Chondrocyte (in vitro differentiated cells): ENCODE measurements around the gene ALDH16A1. TPM values are rescaled to one million over a fixed set of nuclear protein-coding genes. Genes with fewer than 3 reads are reported as not detected.
A peak's percentile ranks its signal among the peaks of the same experiment; 100 is the strongest.

Experiments
- DNase-seq: peaks from one replicate; pipeline ENCODE4 v3.0.0; 2021; ENCODE audit warnings: mixed read lengths, low spot score
- H3K27ac Mint-ChIP-seq: one replicate; pipeline ENCODE4 v1.8.0; 2021; ENCODE audit warnings: mild to moderate bottlenecking, moderate library complexity, mixed read lengths; ENCODE audit not compliant: unreplicated experiment
- H3K27me3 Mint-ChIP-seq: 2 replicates; pipeline ENCODE4 v1.8.0; 2021; ENCODE audit warnings: low read depth, mixed read lengths
- H3K36me3 Mint-ChIP-seq: 2 replicates; pipeline ENCODE4 v1.8.0; 2021; ENCODE audit warnings: low read depth, mixed read lengths
- H3K4me1 Mint-ChIP-seq: 2 replicates; pipeline ENCODE4 v1.8.0; 2021; ENCODE audit warnings: low read depth, mild to moderate bottlenecking, mixed read lengths
- H3K4me3 Mint-ChIP-seq: one replicate; pipeline ENCODE4 v1.8.0; 2021; ENCODE audit warnings: mild to moderate bottlenecking, moderate library complexity, mixed read lengths; ENCODE audit not compliant: unreplicated experiment
- H3K9me3 Mint-ChIP-seq: 2 replicates; pipeline ENCODE4 v1.8.0; 2021; ENCODE audit warnings: low read depth, mixed read lengths
- CTCF ChIP-seq: fragments of 200-600 bp; sonication (generic); IDR thresholded peaks from 2 replicates; pipeline ENCODE4 v1.5.0; 2021; ENCODE audit warnings: antibody characterized with exemption, mild to moderate bottlenecking, moderate library complexity
- long read RNA-seq: library from polyadenylated mRNA; stranded (forward); transcript quantifications from one replicate; pipeline ENCODE4 v2.0.0, GENCODE V29; 2021
- total RNA-seq: library from RNA; stranded (reverse); gene quantifications from 3 replicates; pipeline ENCODE4 v1.2.1, GENCODE V29; 2021

ALDH16A1 gene
- 23.2 to 34.9 TPM (median 24.5 TPM) in 3 replicates for total RNA-seq
- long read RNA-seq, transcript ALDH16A1-201 (17 exons, 3,153 nt): major isoform, 50 of 66 reads
- long read RNA-seq, partial matches to known transcripts: 4 of 66 reads
- long read RNA-seq, other reads (novel, unspliced or antisense): 10 of 66 reads

- peaks cover 3% of the 10 kb centered on the region for H3K36me3 Mint-ChIP-seq
- H3K4me3 Mint-ChIP-seq: peak within 1 kb of the TSS; percentile 86
- peak; percentile 99 for DNase-seq
- H3K9me3 Mint-ChIP-seq: no peaks in the 10 kb centered on the region
- no peaks in the 10 kb centered on the region for H3K27me3 Mint-ChIP-seq
- TF ChIP-seq CTCF: no peak
- peak within 1 kb of the TSS; percentile 100 for H3K27ac Mint-ChIP-seq
- H3K4me1 Mint-ChIP-seq: peaks cover 31% of the 10 kb centered on the region
Observed at GRCh38 chr19:49453013-49453756, at the start of gene ALDH16A1. TSS of gene ALDH16A1 (plus strand) at chr19:49453225. CDS start at chr19:49453332, 107 bp downstream.

GRCh38 chr19:49403404-49404187 is 49.4 kb upstream of the ALDH16A1 start:
- no peaks in the 10 kb centered on the region for H3K36me3 Mint-ChIP-seq
- H3K4me3 Mint-ChIP-seq: no peak overlapping the region
- peaks cover 7% of the 10 kb centered on the region for H3K4me1 Mint-ChIP-seq
- peaks cover 2% of the 10 kb centered on the region for H3K27me3 Mint-ChIP-seq
- no peak for TF ChIP-seq CTCF
- no peak for DNase-seq
- H3K9me3 Mint-ChIP-seq: no peaks in the 10 kb centered on the region
- H3K27ac Mint-ChIP-seq: peak overlapping the region; percentile 59

GRCh38 chr19:49407079-49407478 is 45.9 kb upstream of the ALDH16A1 start:
- Mint-ChIP-seq H3K36me3 (no peaks in the 10 kb centered on the region), H3K27me3 (peaks cover 2% of the 10 kb centered on the region), H3K27ac (no peak overlapping the region), H3K9me3 (no peaks in the 10 kb centered on the region), H3K4me3 (no peak overlapping the region), H3K4me1 (peaks cover 7% of the 10 kb centered on the region)
- TF ChIP-seq CTCF: no peak
- DNase-seq: no peak

- no peak for TF ChIP-seq CTCF
- Mint-ChIP-seq H3K27ac (no peak overlapping the region), H3K4me3 (no peak overlapping the region), H3K4me1 (peaks cover 7% of the 10 kb centered on the region), H3K36me3 (no peaks in the 10 kb centered on the region), H3K9me3 (no peaks in the 10 kb centered on the region), H3K27me3 (peaks cover 3% of the 10 kb centered on the region)
- no peak for DNase-seq
Observed at GRCh38 chr19:49407482-49408015, 45.5 kb upstream of the ALDH16A1 start.

- Mint-ChIP-seq H3K36me3 (no peaks in the 10 kb centered on the region), H3K27me3 (peaks cover 3% of the 10 kb centered on the region), H3K27ac (no peak overlapping the region), H3K9me3 (no peaks in the 10 kb centered on the region), H3K4me1 (peaks cover under 1% of the 10 kb centered on the region), H3K4me3 (no peak overlapping the region)
- no peak for TF ChIP-seq CTCF
- no peak for DNase-seq
Observed at GRCh38 chr19:49408816-49409440, 44.1 kb upstream of the ALDH16A1 start.
